ENCODE measurements around the gene OR2A14. TPM values are rescaled to one million over a fixed set of nuclear protein-coding genes. Genes with fewer than 3 reads are reported as not detected.

The OR2A14 gene
- total and polyA plus RNA-seq, 2 of the 4 experiments (the other 2 are of a cell fraction) = not detected

DNA sequence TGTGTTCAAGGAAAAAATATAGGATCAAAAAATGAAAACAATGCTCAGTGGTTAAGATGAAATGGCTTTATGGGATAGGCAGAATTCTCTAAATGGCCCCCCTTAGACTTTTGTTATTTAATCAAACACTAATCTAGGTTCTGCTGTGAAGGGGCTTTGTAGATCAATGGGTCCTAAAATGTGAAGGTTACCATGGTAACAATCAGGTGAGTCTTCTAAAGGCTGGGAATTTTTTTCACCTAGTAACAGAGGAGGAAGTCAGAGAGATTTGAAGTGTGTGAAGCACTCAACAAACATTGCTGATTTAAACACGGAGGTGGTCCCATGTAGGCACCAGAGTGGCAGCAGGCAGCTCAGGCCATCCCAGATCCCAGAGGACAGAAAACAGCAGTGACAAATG, 11.1 kb downstream of the OR2A14 start:
- no peaks in the 10 kb centered on the region for H4K20me1 ChIP-seq (ENCODE audit: insufficient read depth, low read length)
- no peak overlapping the region for H2BK20ac ChIP-seq (ENCODE audit: low read depth, low read length)
- no peaks in the 10 kb centered on the region for H3K4me1 ChIP-seq (ENCODE audit: control insufficient read depth, insufficient read depth, low read length)
- no CpG with 5 or more reads among the region's 1 CpG for WGBS, 2 experiments (ENCODE audit: extremely low coverage in 2 of 2, insufficient read length in 1 of 2)
- H3K36me3 ChIP-seq (ENCODE audit: control insufficient read depth, insufficient read depth, low read length) = no peaks in the 10 kb centered on the region
- dilution Hi-C loops (cut with HindIII; ENCODE audit: low sequenced_read_pairs, unreplicated experiment) = no loop called here
- in situ Hi-C loops (cut with MboI; ENCODE audit: low sequenced_read_pairs) = no loop called here
- H3K18ac ChIP-seq (ENCODE audit: low read depth, low read length) = no peak overlapping the region
- H3K9ac ChIP-seq (ENCODE audit: low read depth, low read length) = no peak overlapping the region
- ChIA-PET POLR2A (ENCODE audit: unreplicated experiment) (no interaction called here), CTCF (no interaction called here)
- no peaks in the 10 kb centered on the region for H3K79me1 ChIP-seq (ENCODE audit: low read depth in 1 of 2, low read length in 2 of 2)
- no peaks in the 10 kb centered on the region for H3K9me3 ChIP-seq (ENCODE audit: control insufficient read depth, insufficient read depth, low read length)
- no peak overlapping the region for H3K14ac ChIP-seq (replicated peaks; ENCODE audit: low read depth, low read length)
- H3K27ac ChIP-seq (ENCODE audit: insufficient read depth, low read length) = no peak overlapping the region
- H3K27me3 ChIP-seq (ENCODE audit: control insufficient read depth, insufficient read depth, low read length) = no peaks in the 10 kb centered on the region
- H2BK15ac ChIP-seq (ENCODE audit: low read depth, low read length) = no peak overlapping the region
- no peak overlapping the region for H2BK120ac ChIP-seq (ENCODE audit: low read depth, low read length)
- no peak overlapping the region for H3K4me3 ChIP-seq (ENCODE audit: insufficient read depth, low read depth, low read length)
- no peak overlapping the region for H2AK5ac ChIP-seq (ENCODE audit: low read depth, low read length)
- H3K56ac ChIP-seq (ENCODE audit: extremely low read depth, insufficient read depth, low read length) = no peak overlapping the region
- H3K23ac ChIP-seq (ENCODE audit: low read depth, low read length) = no peak overlapping the region
- H2BK5ac ChIP-seq (ENCODE audit: low read depth, low read length, poor library complexity, severe bottlenecking) = no peak overlapping the region
- H2AK9ac ChIP-seq (replicated peaks; ENCODE audit: low read depth, low read length, poor library complexity) = no peak overlapping the region
- intact Hi-C loops (cut with micrococcal nuclease) = no loop called here
- H2AFZ ChIP-seq (replicated peaks; ENCODE audit: low read length, poor library complexity) = no peak overlapping the region
- TF ChIP-seq CEBPB (IDR thresholded peaks at IDR 0.05; ENCODE audit: low read depth, low read length) (no peak), MAZ (IDR thresholded peaks at IDR 0.05; ENCODE audit: borderline replicate concordance, low read depth, low read length) (no peak), MXI1 (IDR thresholded peaks at IDR 0.05; ENCODE audit: borderline replicate concordance, low read depth, low read length) (no peak), RFX5 (IDR thresholded peaks at IDR 0.05; ENCODE audit: low read depth, low read length) (no peak), MAFK (IDR thresholded peaks at IDR 0.05; ENCODE audit: low read depth, low read length) (no peak), FOS (IDR thresholded peaks at IDR 0.05; ENCODE audit: low read depth, low read length) (no peak), SMC3 (IDR thresholded peaks at IDR 0.05; ENCODE audit: low read depth, low read length) (no peak)
- TF ChIP-seq, protein P1, sequence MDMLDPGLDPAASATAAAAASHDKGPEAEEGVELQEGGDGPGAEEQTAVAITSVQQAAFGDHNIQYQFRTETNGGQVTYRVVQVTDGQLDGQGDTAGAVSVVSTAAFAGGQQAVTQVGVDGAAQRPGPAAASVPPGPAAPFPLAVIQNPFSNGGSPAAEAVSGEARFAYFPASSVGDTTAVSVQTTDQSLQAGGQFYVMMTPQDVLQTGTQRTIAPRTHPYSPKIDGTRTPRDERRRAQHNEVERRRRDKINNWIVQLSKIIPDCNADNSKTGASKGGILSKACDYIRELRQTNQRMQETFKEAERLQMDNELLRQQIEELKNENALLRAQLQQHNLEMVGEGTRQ (IDR thresholded peaks at IDR 0.05; ENCODE audit: low read depth, low read length) = no peak
- TF ChIP-seq, protein P2, sequence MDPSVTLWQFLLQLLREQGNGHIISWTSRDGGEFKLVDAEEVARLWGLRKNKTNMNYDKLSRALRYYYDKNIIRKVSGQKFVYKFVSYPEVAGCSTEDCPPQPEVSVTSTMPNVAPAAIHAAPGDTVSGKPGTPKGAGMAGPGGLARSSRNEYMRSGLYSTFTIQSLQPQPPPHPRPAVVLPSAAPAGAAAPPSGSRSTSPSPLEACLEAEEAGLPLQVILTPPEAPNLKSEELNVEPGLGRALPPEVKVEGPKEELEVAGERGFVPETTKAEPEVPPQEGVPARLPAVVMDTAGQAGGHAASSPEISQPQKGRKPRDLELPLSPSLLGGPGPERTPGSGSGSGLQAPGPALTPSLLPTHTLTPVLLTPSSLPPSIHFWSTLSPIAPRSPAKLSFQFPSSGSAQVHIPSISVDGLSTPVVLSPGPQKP (IDR thresholded peaks at IDR 0.05; ENCODE audit: borderline replicate concordance, low read depth, low read length) = no peak
- no peak overlapping the region for H3K4ac ChIP-seq (ENCODE audit: low read depth, low read length)
- H4K8ac ChIP-seq (ENCODE audit: low read depth in 2 of 2, low read length in 2 of 2) = no peak overlapping the region
- no peaks in the 10 kb centered on the region for H3K9me1 ChIP-seq (ENCODE audit: insufficient read depth, low read length)
- ATAC-seq (ENCODE audit: low read depth) = no peak
- H3K4me2 ChIP-seq (ENCODE audit: low read depth, low read length) = no peak overlapping the region
- BruUV-seq (replicated peaks) = no TSS peak
- no peak overlapping the region for H4K5ac ChIP-seq (ENCODE audit: low read depth, low read length)
- no peak for DNase-seq
- no peak overlapping the region for H4K91ac ChIP-seq (ENCODE audit: insufficient read depth, low read depth, low read length)
